ENCODE results near the gene LRRC36. TPM values are rescaled to one million over a fixed set of nuclear protein-coding genes. Genes with fewer than 3 reads are reported as not detected.

LRRC36 gene
- total and polyA plus RNA-seq, 2 of the 8 experiments (the other 6 are each of a cell fraction or from before 2014, with no cell fraction given) = 0.15 TPM; not detected in 1

- TF ChIP-seq PHF8 (conservative IDR thresholded peaks at IDR 0.05; ENCODE audit: low read depth, low read length) (peak; percentile 47; the same call in 1 of the 2 replicates), E2F6 (IDR thresholded peaks at IDR 0.05) (peak; percentile 58), HDAC6 (IDR thresholded peaks at IDR 0.05; ENCODE audit: low read depth, low read length) (no peak), TCF12 (IDR thresholded peaks at IDR 0.05; ENCODE audit: low read depth, low read length) (no peak), BRCA1 (IDR thresholded peaks at IDR 0.05; ENCODE audit: low read depth, low read length) (no peak), SAP30 (IDR thresholded peaks at IDR 0.05; ENCODE audit: insufficient read depth, insufficient replicate concordance, low read length) (no peak), TBP (IDR thresholded peaks at IDR 0.05; ENCODE audit: low read depth, low read length) (no peak; the same call in 1 of the 2 replicates), ATF3 (IDR thresholded peaks at IDR 0.05; ENCODE audit: insufficient read depth, low read depth, low read length) (no peak), CTBP2 (IDR thresholded peaks at IDR 0.05; ENCODE audit: borderline replicate concordance, insufficient read depth, insufficient read length, low read length) (no peak)
These were observed 89.5 kb downstream of the LRRC36 start, which contains the start of gene ZDHHC1 (continued) for GRCh38 chr16:67415872-67416793.
